Gastrocnemius medialis (tissue), 4 donors: ENCODE measurements around the gene NT5C3B.

Experiments used
- CTCF ChIP-seq, 5 experiments: fragments of 450-650 bp in 3 of 5; fragments of 200-600 bp in 2 of 5; sonication (generic) in 2 of 5; IDR thresholded peaks in 4 of 5; conservative IDR thresholded peaks in 1 of 5; 1 replicate in 4 of 5; 2 replicates in 1 of 5; pipeline ENCODE4 v1.5.1; 2016 to 2019; ENCODE audit warnings: antibody characterized with exemption in 5 of 5, mild to moderate bottlenecking in 3 of 5, moderate library complexity in 3 of 5
- POLR2A ChIP-seq, 2 donors: fragments of 450-650 bp; IDR thresholded peaks; one replicate each; pipeline ENCODE4 v1.6.1; 2017; ENCODE audit warnings: antibody characterized with exemption in 2 of 2, mild to moderate bottlenecking in 2 of 2, moderate library complexity in 2 of 2

DNA sequence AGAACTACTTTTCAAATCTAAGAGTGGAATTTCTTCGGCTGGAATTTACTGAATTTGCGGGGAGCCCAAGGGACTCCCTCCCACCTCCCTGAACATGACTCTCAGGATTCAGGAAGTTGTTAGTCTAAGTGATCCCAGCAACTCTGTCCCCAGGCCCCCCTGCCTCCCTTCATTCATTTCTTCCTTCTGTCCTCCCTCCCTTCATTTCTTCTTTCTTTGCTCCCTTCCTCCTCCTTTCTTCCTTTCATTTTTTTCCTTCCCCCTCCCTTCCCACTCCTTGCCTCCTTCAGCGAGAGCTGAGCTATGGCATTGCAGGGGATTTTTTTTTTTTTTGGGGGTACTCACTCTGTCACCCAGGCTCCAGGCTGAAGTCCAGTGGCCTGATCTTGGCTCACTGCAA lies 38.7 kb downstream of the NT5C3B start:
- no peak for TF ChIP-seq CTCF (IDR thresholded peaks at IDR 0.05 in 4 of 5, conservative IDR thresholded peaks at IDR 0.05 in 1 of 5)
- no peak for TF ChIP-seq POLR2A (IDR thresholded peaks at IDR 0.05)
